Right lobe of liver (tissue), 4 donors: Measurements from ENCODE around the gene SMIM17.

Experiments
- POLR2A ChIP-seq: fragments of 450-650 bp; IDR thresholded peaks from one replicate; pipeline ENCODE4 v1.6.1; 2017; ENCODE audit warnings: antibody characterized with exemption, mild to moderate bottlenecking
- TF ChIP-seq, protein P1 (sequence below), 4 donors: fragments of 200-600 bp in 3 of 4; fragments of 450-650 bp in 1 of 4; IDR thresholded peaks; one replicate each; pipeline versions ENCODE4 v1.5.1 to v1.8.0; 2016 to 2022; ENCODE audit warnings: antibody characterized with exemption in 4 of 4, mild to moderate bottlenecking in 2 of 4
- donor health status: DM: no; HTN: no; CAD: no.
- donor health status: DM: no; HTN: no; CAD: no.
- donor health status: DM: no; HTN: yes; CAD: no.

DNA sequence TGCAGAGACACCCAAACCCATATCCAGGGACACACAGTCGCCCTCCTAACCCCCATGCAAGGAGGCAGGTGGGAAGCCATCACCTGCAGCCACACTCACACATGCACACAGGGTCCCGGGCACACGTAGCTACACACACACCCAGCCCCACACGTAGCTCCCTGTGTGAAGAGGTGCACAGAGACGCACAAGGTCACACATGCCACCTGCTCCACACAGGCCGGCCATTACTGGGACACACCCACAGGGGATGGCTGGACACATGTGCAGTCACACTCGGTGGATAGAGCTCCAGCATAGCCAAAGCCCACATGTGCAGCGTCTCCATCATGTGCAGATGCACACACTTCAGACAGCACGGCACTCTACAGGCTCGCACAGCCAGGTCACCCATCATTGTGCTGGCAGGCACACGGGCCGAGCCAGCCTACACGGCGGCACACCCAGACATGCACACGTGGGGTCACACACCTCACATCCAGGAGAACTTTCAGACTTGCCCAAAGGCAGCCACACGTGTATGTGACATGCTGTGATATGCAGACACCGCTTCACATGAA is 27.5 kb downstream of the SMIM17 start:
- TF ChIP-seq, protein P1, sequence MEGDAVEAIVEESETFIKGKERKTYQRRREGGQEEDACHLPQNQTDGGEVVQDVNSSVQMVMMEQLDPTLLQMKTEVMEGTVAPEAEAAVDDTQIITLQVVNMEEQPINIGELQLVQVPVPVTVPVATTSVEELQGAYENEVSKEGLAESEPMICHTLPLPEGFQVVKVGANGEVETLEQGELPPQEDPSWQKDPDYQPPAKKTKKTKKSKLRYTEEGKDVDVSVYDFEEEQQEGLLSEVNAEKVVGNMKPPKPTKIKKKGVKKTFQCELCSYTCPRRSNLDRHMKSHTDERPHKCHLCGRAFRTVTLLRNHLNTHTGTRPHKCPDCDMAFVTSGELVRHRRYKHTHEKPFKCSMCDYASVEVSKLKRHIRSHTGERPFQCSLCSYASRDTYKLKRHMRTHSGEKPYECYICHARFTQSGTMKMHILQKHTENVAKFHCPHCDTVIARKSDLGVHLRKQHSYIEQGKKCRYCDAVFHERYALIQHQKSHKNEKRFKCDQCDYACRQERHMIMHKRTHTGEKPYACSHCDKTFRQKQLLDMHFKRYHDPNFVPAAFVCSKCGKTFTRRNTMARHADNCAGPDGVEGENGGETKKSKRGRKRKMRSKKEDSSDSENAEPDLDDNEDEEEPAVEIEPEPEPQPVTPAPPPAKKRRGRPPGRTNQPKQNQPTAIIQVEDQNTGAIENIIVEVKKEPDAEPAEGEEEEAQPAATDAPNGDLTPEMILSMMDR (IDR thresholded peaks at IDR 0.05): no peak
- TF ChIP-seq POLR2A: no peak
